Prostate gland (tissue), 2 donors: ENCODE results near the gene SLC26A11. TPM values are rescaled to one million over a fixed set of nuclear protein-coding genes. Genes with fewer than 3 reads are reported as not detected.

ENCODE experiments used
- DNase-seq: peaks from one replicate; pipeline ENCODE4 v3.0.0-alpha.2; 2019; ENCODE audit warnings: low spot score
- H3K27ac ChIP-seq, 2 donors: fragments of 200-600 bp; sonication (generic); 2 replicates each; pipeline ENCODE4 v1.5.1; 2017 to 2019
- H3K27me3 ChIP-seq: fragments of 200-600 bp; sonication (generic); replicated peaks from 2 replicates; pipeline ENCODE4 v1.5.1; 2019; ENCODE audit not compliant: insufficient read depth
- H3K36me3 ChIP-seq, 2 donors: fragments of 200-600 bp; sonication (generic); 1 replicate in 1 of 2; 2 replicates in 1 of 2; pipeline versions ENCODE4 v1.5.1 to v1.8.1; 2017 to 2019
- H3K4me1 ChIP-seq: fragments of 200-600 bp; sonication (generic); replicated peaks from 2 replicates; pipeline ENCODE4 v1.5.1; 2019
- H3K4me3 ChIP-seq, 2 donors: fragments of 200-600 bp; sonication (generic); 2 replicates each; pipeline ENCODE4 v1.5.1; 2017 to 2019
- H3K9me3 ChIP-seq: fragments of 200-600 bp; sonication (generic); 2 replicates; pipeline ENCODE4 v1.5.1; 2017
- CTCF ChIP-seq, 4 experiments: fragments of 200-600 bp in 2 of 4; fragments of 450-650 bp in 2 of 4; sonication (generic) in 2 of 4; IDR thresholded peaks; 1 replicate in 3 of 4; 2 replicates in 1 of 4; pipeline ENCODE4 v1.5.1; 2016 to 2019; ENCODE audit warnings: antibody characterized with exemption in 4 of 4, mild to moderate bottlenecking in 2 of 4, moderate library complexity in 2 of 4
- POLR2A ChIP-seq: fragments of 450-650 bp; IDR thresholded peaks from one replicate; pipeline ENCODE4 v1.6.1; 2016; ENCODE audit warnings: antibody characterized with exemption, mild to moderate bottlenecking
- POLR2AphosphoS5 ChIP-seq: sonication (generic); formaldehyde crosslinking; IDR thresholded peaks from one replicate; pipeline ENCODE4 v1.6.1; 2017; ENCODE audit warnings: antibody characterized with exemption
- WGBS: methylation state at CpG from one replicate; pipeline ENCODE4 v1.1.5; 2018; 5-methylcytosine and 5-hydroxymethylcytosine counted together
- intact Hi-C: fragments of 100-400 bp; cut with DNase I; formaldehyde crosslinking; loops from one replicate; pipeline ENCODE4 v1.14.2; 2022
- total RNA-seq, 2 donors: library from RNA; depleted of rRNA; stranded (reverse); fragments of >200 nt; gene quantifications; one replicate each; pipeline ENCODE4 v1.1.0, GENCODE V29; 2016

The SLC26A11 gene
- total RNA-seq, 2 donors from 2014 or later = 16.9 to 32.4 TPM

GRCh38 chr17:80232438-80232837 lies 12.2 kb downstream of the SLC26A11 start:
- Histone ChIP-seq H3K9me3 (no peaks in the 10 kb centered on the region), H3K4me3 (no peak overlapping the region), H3K36me3 (peaks cover 0 to 18% of the 10 kb centered on the region in 2 donors), H3K27ac (no peak overlapping the region), H3K27me3 (no peaks in the 10 kb centered on the region), H3K4me1 (no peaks in the 10 kb centered on the region)
- 100% methylated on average over 1 of the region's 1 CpG for WGBS
- no peak for DNase-seq
- TF ChIP-seq POLR2AphosphoS5 (no peak), POLR2A (no peak), CTCF (IDR thresholded peaks at IDR 0.05) (no peak)
- intact Hi-C loops = no loop called here

- 98% methylated on average over 3 of the region's 3 CpGs for WGBS
- H3K4me3 ChIP-seq = no peak overlapping the region
- no peak for DNase-seq
- H3K9me3 ChIP-seq = no peaks in the 10 kb centered on the region
- H3K4me1 ChIP-seq = no peaks in the 10 kb centered on the region
- peaks cover 0 to 26% of the 10 kb centered on the region in 2 donors for H3K36me3 ChIP-seq
- no peak overlapping the region for H3K27ac ChIP-seq
- TF ChIP-seq POLR2AphosphoS5 (no peak), CTCF (IDR thresholded peaks at IDR 0.05) (no peak), POLR2A (no peak)
- no peaks in the 10 kb centered on the region for H3K27me3 ChIP-seq
- intact Hi-C loops = no loop called here
Measured at GRCh38 chr17:80233202-80233601, 13.0 kb downstream of the SLC26A11 start.

GRCh38 chr17:80236911-80237310 lies 16.7 kb downstream of the SLC26A11 start:
- H3K27me3 ChIP-seq = no peaks in the 10 kb centered on the region
- WGBS = 87% methylated on average over 17 of the region's 17 CpGs
- DNase-seq = no peak
- no peak overlapping the region for H3K27ac ChIP-seq
- no peaks in the 10 kb centered on the region for H3K4me1 ChIP-seq
- no peak overlapping the region for H3K4me3 ChIP-seq
- intact Hi-C loops = no loop called here
- peaks cover 8 to 34% of the 10 kb centered on the region in 2 donors for H3K36me3 ChIP-seq
- no peak for TF ChIP-seq CTCF (IDR thresholded peaks at IDR 0.05)
- no peak for TF ChIP-seq POLR2A
- no peak for TF ChIP-seq POLR2AphosphoS5
- H3K9me3 ChIP-seq = no peaks in the 10 kb centered on the region

GRCh38 chr17:80237386-80237785 lies 17.2 kb downstream of the SLC26A11 start:
- WGBS = 96% methylated on average over 10 of the region's 10 CpGs
- H3K36me3 ChIP-seq = peaks cover 8 to 38% of the 10 kb centered on the region in 2 donors
- TF ChIP-seq CTCF (IDR thresholded peaks at IDR 0.05) (no peak), POLR2AphosphoS5 (no peak), POLR2A (no peak)

GRCh38 chr17:80242505-80242904 lies 22.3 kb downstream of the SLC26A11 start:
- intact Hi-C loops = no loop called here
- no peak overlapping the region for H3K27ac ChIP-seq
- no peaks in the 10 kb centered on the region for H3K9me3 ChIP-seq
- H3K27me3 ChIP-seq = no peaks in the 10 kb centered on the region
- WGBS = 90% methylated on average over 14 of the region's 14 CpGs
- no peak for TF ChIP-seq CTCF (IDR thresholded peaks at IDR 0.05)
- TF ChIP-seq POLR2A = no peak
- no peak for TF ChIP-seq POLR2AphosphoS5
- no peak for DNase-seq
- H3K4me1 ChIP-seq = no peaks in the 10 kb centered on the region
- H3K36me3 ChIP-seq = peaks cover 14 to 35% of the 10 kb centered on the region in 2 donors
- H3K4me3 ChIP-seq = no peak overlapping the region

More at GRCh38 chr17:80237386-80237785, 17.2 kb downstream of the SLC26A11 start:
- H3K27ac ChIP-seq = no peak overlapping the region
- H3K4me1 ChIP-seq = no peaks in the 10 kb centered on the region
- no peaks in the 10 kb centered on the region for H3K27me3 ChIP-seq
- H3K4me3 ChIP-seq = no peak overlapping the region
- no peaks in the 10 kb centered on the region for H3K9me3 ChIP-seq
- DNase-seq = no peak
- intact Hi-C loops = no loop called here
